NCI-H510A treated with DMSO at 0.1 percent for 48 hours (cell line): ENCODE measurements around the gene GUCY1A2.

Experiments
- DNase-seq: peaks from one replicate; lab custom pipeline; 2025; lab: John Stamatoyannopoulos, UW

The GUCY1A2 gene

GRCh38 chr11:106642331-106642730, 375.9 kb downstream of the GUCY1A2 start:
- DNase-seq, result no peak

- no peak for DNase-seq
Observed at GRCh38 chr11:106632283-106632682, 386.0 kb downstream of the GUCY1A2 start.

GRCh38 chr11:106627694-106628093, 390.6 kb downstream of the GUCY1A2 start:
- DNase-seq, result no peak

GRCh38 chr11:106625566-106625965, 392.7 kb downstream of the GUCY1A2 start:
- no peak for DNase-seq

- peak; percentile 60 for DNase-seq
Observed at GRCh38 chr11:106624377-106624776, 393.9 kb downstream of the GUCY1A2 start.
